ENCODE measurements around the gene SIVA1.

GRCh38 chr14:104802394-104803184 is 49.6 kb downstream of the SIVA1 start:
- TF ChIP-seq CTCF (IDR thresholded peaks at IDR 0.05 in 4 of 5, conservative IDR thresholded peaks at IDR 0.05 in 1 of 5) (no peak), POLR2A (IDR thresholded peaks at IDR 0.05) (no peak)
